ENCODE measurements around the gene VSTM2L. TPM values are rescaled to one million over a fixed set of nuclear protein-coding genes. Genes with fewer than 3 reads are reported as not detected.

The VSTM2L gene
- total and polyA plus RNA-seq, 2 of the 13 experiments (the other 11 are each of a cell fraction or from before 2014, with no cell fraction given): not detected

DNA sequence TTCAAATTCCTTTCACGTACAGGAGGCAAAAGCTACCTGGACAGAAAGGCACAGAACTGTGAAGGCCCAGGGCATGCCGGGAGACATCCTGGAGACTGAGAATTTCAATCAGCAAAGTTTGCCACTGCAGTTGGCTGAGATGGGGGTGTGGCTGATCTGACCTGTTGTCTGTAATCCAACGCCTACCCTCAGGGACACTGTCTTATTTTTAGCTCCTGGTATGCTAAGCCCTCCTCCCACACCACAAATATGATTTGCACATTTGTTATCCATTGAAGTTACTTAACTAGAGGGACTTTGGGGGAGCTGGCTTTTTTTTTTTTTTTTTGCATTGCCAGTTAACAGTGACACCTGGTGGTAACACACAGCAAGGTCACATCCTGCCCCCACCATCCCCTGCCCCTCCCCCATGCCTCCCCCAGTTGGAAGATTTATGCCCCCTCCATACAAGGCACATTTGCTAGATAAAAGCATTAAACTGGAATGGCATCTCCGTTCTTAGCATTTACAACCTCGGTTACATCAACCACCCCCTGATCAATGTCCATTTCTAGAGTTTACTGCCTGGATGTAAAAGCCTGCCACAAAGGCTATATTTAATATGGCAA, 90.0 kb downstream of the VSTM2L start (continued):
- TF ChIP-seq ZNF253 (CRISPR knock-in tag; IDR thresholded peaks at IDR 0.05; ENCODE audit: borderline replicate concordance): no peak
- peak; percentile 78 for TF ChIP-seq HNRNPK (IDR thresholded peaks at IDR 0.05; ENCODE audit: low read depth, low read length, poor library complexity, severe bottlenecking)
- TF ChIP-seq ZNF362 (CRISPR knock-in tag; IDR thresholded peaks at IDR 0.05; ENCODE audit: borderline replicate concordance): peak; percentile 98
- TF ChIP-seq, protein P1, sequence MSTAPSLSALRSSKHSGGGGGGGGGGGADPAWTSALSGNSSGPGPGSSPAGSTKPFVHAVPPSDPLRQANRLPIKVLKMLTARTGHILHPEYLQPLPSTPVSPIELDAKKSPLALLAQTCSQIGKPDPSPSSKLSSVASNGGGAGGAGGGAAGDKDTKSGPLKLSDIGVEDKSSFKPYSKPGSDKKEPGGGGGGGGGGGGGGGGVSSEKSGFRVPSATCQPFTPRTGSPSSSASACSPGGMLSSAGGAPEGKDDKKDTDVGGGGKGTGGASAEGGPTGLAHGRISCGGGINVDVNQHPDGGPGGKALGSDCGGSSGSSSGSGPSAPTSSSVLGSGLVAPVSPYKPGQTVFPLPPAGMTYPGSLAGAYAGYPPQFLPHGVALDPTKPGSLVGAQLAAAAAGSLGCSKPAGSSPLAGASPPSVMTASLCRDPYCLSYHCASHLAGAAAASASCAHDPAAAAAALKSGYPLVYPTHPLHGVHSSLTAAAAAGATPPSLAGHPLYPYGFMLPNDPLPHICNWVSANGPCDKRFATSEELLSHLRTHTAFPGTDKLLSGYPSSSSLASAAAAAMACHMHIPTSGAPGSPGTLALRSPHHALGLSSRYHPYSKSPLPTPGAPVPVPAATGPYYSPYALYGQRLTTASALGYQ (CRISPR knock-in tag; IDR thresholded peaks at IDR 0.05): no peak
- no peak for TF ChIP-seq ZNF556 (CRISPR knock-in tag; IDR thresholded peaks at IDR 0.05; ENCODE audit: borderline replicate concordance)
- TF ChIP-seq STAG1 (CRISPR knock-in tag; IDR thresholded peaks at IDR 0.05): peak; percentile 65
- TF ChIP-seq ADNP (CRISPR knock-in tag; IDR thresholded peaks at IDR 0.05): no peak
- TF ChIP-seq TBX2 (CRISPR knock-in tag; IDR thresholded peaks at IDR 0.05; ENCODE audit: borderline replicate concordance): 0 out of 2 replicates have a peak, but pooled peaks have one; percentile 7
- TF ChIP-seq, protein P2, sequence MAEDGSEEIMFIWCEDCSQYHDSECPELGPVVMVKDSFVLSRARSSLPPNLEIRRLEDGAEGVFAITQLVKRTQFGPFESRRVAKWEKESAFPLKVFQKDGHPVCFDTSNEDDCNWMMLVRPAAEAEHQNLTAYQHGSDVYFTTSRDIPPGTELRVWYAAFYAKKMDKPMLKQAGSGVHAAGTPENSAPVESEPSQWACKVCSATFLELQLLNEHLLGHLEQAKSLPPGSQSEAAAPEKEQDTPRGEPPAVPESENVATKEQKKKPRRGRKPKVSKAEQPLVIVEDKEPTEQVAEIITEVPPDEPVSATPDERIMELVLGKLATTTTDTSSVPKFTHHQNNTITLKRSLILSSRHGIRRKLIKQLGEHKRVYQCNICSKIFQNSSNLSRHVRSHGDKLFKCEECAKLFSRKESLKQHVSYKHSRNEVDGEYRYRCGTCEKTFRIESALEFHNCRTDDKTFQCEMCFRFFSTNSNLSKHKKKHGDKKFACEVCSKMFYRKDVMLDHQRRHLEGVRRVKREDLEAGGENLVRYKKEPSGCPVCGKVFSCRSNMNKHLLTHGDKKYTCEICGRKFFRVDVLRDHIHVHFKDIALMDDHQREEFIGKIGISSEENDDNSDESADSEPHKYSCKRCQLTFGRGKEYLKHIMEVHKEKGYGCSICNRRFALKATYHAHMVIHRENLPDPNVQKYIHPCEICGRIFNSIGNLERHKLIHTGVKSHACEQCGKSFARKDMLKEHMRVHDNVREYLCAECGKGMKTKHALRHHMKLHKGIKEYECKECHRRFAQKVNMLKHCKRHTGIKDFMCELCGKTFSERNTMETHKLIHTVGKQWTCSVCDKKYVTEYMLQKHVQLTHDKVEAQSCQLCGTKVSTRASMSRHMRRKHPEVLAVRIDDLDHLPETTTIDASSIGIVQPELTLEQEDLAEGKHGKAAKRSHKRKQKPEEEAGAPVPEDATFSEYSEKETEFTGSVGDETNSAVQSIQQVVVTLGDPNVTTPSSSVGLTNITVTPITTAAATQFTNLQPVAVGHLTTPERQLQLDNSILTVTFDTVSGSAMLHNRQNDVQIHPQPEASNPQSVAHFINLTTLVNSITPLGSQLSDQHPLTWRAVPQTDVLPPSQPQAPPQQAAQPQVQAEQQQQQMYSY (CRISPR knock-in tag; IDR thresholded peaks at IDR 0.05): no peak
- TF ChIP-seq EEA1 (CRISPR knock-in tag; IDR thresholded peaks at IDR 0.05; ENCODE audit: borderline replicate concordance): no peak
- TF ChIP-seq, protein P3, sequence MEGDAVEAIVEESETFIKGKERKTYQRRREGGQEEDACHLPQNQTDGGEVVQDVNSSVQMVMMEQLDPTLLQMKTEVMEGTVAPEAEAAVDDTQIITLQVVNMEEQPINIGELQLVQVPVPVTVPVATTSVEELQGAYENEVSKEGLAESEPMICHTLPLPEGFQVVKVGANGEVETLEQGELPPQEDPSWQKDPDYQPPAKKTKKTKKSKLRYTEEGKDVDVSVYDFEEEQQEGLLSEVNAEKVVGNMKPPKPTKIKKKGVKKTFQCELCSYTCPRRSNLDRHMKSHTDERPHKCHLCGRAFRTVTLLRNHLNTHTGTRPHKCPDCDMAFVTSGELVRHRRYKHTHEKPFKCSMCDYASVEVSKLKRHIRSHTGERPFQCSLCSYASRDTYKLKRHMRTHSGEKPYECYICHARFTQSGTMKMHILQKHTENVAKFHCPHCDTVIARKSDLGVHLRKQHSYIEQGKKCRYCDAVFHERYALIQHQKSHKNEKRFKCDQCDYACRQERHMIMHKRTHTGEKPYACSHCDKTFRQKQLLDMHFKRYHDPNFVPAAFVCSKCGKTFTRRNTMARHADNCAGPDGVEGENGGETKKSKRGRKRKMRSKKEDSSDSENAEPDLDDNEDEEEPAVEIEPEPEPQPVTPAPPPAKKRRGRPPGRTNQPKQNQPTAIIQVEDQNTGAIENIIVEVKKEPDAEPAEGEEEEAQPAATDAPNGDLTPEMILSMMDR (CRISPR knock-in tag; IDR thresholded peaks at IDR 0.05): peak; percentile 73
- TF ChIP-seq ZBTB7A (CRISPR knock-in tag; IDR thresholded peaks at IDR 0.05): no peak
- TF ChIP-seq, protein P4, sequence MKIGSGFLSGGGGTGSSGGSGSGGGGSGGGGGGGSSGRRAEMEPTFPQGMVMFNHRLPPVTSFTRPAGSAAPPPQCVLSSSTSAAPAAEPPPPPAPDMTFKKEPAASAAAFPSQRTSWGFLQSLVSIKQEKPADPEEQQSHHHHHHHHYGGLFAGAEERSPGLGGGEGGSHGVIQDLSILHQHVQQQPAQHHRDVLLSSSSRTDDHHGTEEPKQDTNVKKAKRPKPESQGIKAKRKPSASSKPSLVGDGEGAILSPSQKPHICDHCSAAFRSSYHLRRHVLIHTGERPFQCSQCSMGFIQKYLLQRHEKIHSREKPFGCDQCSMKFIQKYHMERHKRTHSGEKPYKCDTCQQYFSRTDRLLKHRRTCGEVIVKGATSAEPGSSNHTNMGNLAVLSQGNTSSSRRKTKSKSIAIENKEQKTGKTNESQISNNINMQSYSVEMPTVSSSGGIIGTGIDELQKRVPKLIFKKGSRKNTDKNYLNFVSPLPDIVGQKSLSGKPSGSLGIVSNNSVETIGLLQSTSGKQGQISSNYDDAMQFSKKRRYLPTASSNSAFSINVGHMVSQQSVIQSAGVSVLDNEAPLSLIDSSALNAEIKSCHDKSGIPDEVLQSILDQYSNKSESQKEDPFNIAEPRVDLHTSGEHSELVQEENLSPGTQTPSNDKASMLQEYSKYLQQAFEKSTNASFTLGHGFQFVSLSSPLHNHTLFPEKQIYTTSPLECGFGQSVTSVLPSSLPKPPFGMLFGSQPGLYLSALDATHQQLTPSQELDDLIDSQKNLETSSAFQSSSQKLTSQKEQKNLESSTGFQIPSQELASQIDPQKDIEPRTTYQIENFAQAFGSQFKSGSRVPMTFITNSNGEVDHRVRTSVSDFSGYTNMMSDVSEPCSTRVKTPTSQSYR (CRISPR knock-in tag; IDR thresholded peaks at IDR 0.05; ENCODE audit: borderline replicate concordance): peak; percentile 86
- TF ChIP-seq RARG (CRISPR knock-in tag; IDR thresholded peaks at IDR 0.05; ENCODE audit: low read depth): no peak
- TF ChIP-seq, protein P5, sequence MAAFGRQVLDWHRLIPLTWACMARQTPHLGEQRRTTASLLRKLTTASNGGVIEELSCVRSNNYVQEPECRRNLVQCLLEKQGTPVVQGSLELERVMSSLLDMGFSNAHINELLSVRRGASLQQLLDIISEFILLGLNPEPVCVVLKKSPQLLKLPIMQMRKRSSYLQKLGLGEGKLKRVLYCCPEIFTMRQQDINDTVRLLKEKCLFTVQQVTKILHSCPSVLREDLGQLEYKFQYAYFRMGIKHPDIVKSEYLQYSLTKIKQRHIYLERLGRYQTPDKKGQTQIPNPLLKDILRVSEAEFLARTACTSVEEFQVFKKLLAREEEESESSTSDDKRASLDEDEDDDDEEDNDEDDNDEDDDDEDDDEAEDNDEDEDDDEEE (CRISPR knock-in tag; IDR thresholded peaks at IDR 0.05): no peak
- no peak for TF ChIP-seq SNRNP70 (IDR thresholded peaks at IDR 0.05; ENCODE audit: low read depth, low read length)

Measured in HepG2 (cell line).